GM18519 (cell line): ENCODE results near the gene CBLB.

ENCODE experiments used
- ATAC-seq: cut with Tn5 transposase; IDR thresholded peaks from one replicate; pipeline ENCODE4 v1.9.1; 2021; ENCODE audit warnings: mild to moderate bottlenecking, moderate library complexity; ENCODE audit not compliant: unreplicated experiment, low FRiP score

CBLB gene

GRCh38 chr3:105649480-105649879 lies 219.3 kb downstream of the CBLB start:
- no peak for ATAC-seq

- ATAC-seq = no peak
These were observed 221.8 kb downstream of the CBLB start for GRCh38 chr3:105647047-105647446.

- no peak for ATAC-seq
These were observed 229.7 kb downstream of the CBLB start for GRCh38 chr3:105639131-105639530.

- ATAC-seq = no peak
These were observed 234.1 kb downstream of the CBLB start for GRCh38 chr3:105634708-105635107.

- no peak for ATAC-seq
These were observed 239.1 kb downstream of the CBLB start for GRCh38 chr3:105629718-105630117.

GRCh38 chr3:105626739-105627138 lies 242.1 kb downstream of the CBLB start:
- no peak for ATAC-seq

- ATAC-seq = no peak
These were observed 246.6 kb downstream of the CBLB start for GRCh38 chr3:105622169-105622568.

GRCh38 chr3:105620236-105620635 lies 248.6 kb downstream of the CBLB start:
- ATAC-seq = no peak

- no peak for ATAC-seq
These were observed 249.2 kb downstream of the CBLB start for GRCh38 chr3:105619651-105620050.

GRCh38 chr3:105618556-105618955 lies 250.3 kb downstream of the CBLB start:
- no peak for ATAC-seq

GRCh38 chr3:105616374-105617121 lies 252.3 kb downstream of the CBLB start:
- ATAC-seq = no peak

- no peak for ATAC-seq
These were observed 253.0 kb downstream of the CBLB start for GRCh38 chr3:105615814-105616213.

- ATAC-seq = no peak
These were observed 254.4 kb downstream of the CBLB start for GRCh38 chr3:105614288-105615030.

GRCh38 chr3:105613120-105613519 lies 255.7 kb downstream of the CBLB start:
- no peak for ATAC-seq

- ATAC-seq = no peak
These were observed 257.3 kb downstream of the CBLB start for GRCh38 chr3:105611304-105612192.

- no peak for ATAC-seq
These were observed 258.3 kb downstream of the CBLB start for GRCh38 chr3:105610473-105610872.

- no peak for ATAC-seq
These were observed 260.2 kb downstream of the CBLB start for GRCh38 chr3:105608623-105609022.

- no peak for ATAC-seq
These were observed 262.8 kb downstream of the CBLB start for GRCh38 chr3:105606016-105606415.
